ENCODE data around the gene GRIN1.

GRIN1 gene

DNA sequence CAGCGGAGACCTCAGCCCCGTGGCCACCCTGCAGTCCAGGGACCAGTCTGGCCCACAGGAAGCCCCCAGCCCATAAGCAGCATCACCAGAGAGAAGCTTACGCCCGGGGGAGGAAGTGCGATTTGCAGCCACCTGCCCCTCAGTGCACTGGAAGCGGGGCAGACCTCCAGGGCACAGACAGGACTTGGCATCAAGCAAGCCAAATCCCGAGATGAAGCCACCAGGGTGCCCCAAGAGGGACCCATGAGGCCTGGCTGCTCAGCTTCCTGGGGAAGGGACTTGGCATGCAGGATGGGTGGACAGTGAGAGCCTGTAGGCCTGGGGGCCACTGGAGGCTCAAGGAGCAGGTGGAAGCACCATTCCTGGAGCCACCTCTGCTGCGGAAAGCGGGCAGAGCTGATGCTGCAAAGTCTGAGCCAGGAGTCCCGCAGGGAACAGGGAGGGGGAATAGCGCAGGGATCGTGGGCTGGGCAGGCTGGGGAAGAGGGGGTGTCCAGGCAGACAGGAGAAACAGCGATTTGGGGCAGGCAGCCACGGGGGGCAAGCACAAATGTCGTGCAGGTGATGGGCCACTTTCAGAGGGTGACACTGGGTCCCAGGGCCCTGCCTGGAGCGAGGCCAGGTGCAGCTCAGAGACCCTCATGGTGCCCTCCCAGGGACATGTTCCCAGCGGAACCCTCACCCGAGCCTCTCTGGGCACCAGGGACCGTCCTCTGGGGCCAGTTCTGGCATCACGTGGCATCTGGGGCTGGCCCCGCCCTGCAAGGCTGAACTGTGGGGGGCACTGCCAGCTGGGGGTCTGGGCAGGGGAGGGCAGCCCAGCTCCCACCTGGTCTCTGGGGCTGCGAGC is 27.7 kb downstream of the GRIN1 start:
- DNase-seq, result no peak

GRCh38 chr9:137167277-137167746 is 28.4 kb downstream of the GRIN1 start:
- DNase-seq, result no peak

DNA sequence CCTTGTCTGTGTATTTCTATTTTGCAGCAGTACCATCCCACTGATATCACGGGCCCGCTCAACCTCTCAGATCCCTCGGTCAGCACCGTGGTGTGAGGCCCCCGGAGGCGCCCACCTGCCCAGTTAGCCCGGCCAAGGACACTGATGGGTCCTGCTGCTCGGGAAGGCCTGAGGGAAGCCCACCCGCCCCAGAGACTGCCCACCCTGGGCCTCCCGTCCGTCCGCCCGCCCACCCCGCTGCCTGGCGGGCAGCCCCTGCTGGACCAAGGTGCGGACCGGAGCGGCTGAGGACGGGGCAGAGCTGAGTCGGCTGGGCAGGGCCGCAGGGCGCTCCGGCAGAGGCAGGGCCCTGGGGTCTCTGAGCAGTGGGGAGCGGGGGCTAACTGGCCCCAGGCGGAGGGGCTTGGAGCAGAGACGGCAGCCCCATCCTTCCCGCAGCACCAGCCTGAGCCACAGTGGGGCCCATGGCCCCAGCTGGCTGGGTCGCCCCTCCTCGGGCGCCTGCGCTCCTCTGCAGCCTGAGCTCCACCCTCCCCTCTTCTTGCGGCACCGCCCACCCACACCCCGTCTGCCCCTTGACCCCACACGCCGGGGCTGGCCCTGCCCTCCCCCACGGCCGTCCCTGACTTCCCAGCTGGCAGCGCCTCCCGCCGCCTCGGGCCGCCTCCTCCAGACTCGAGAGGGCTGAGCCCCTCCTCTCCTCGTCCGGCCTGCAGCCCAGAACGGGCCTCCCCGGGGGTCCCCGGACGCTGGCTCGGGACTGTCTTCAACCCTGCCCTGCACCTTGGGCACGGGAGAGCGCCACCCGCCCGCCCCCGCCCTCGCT is 29.0 kb downstream of the GRIN1 start:
- peak; percentile 33 for DNase-seq

DNA sequence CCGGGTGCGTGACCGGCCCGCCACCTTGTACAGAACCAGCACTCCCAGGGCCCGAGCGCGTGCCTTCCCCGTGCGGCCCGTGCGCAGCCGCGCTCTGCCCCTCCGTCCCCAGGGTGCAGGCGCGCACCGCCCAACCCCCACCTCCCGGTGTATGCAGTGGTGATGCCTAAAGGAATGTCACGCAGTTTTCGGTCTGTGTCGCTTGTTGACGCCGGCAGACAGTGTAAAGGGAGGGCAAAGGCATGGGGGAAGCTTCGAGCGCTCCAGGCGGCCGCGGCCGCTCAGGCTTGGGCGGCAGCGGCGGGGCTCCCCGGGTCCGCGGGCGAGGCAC is 29.6 kb downstream of the GRIN1 start:
- DNase-seq, result peak; percentile 33

GRCh38 chr9:137168904-137169856 is 30.2 kb downstream of the GRIN1 start:
- DNase-seq, result peak; percentile 74

DNA sequence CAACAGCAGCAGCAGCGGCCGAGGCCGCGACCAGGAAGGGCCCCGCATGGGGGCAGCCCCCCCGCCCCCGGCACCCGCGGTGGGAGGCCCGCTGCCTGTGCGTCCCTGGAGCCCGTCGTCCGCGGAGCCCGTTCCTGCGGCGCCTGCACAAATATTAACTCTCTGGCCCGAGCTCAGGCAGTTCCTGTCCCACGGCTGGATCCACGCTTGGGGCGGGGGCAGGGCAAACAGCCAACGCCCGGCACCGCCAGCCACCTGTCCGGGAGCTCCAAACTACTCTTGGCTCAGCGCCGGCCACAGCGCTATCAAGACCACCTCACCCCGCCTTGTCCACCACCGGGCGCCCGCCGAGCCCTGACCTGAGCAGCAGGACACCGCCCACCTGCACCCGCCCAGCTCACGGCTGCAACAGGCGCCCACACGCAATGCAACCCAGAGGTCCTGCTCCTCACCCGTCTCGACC is 31.0 kb downstream of the GRIN1 start, which contains the start of gene LRRC26:
TSS of gene LRRC26 (minus strand) at position 156 of the 463 bp plus-strand sequence. CDS start at position 48, 108 bp downstream.
- DNase-seq, result no peak

DNA sequence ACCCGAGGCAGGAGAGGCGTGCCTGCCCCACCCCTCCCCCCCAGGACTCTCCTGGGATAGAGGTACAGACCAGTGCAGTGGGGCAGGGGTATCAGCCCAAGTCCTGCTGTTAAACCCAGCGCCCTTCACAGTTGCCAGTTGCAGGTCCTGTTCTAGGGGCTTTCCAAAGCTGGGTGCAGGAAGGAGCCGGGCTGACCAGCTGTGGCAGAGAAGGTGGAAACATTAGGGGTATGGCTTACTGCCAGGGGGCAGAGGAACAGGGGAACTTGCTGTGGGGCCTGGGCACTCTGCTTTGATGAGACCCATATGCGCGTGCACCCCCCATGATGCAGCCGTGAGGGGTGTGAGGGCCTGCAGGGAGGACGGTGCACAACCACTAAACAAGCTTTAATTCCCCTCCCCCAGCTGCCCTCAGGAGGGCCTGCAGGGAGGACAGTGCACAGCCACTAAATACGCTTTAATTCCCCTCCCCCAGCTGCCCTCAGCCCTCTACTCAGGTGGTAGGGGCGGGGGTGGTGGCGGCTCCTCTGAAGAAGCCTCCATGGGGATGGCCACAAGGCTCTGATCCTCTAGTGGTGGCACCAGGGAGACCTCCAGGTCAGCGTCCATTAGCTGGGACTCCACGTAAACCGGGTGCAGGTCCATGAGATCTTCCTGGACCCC is 31.7 kb downstream of the GRIN1 start:
- DNase-seq, result no peak

DNA sequence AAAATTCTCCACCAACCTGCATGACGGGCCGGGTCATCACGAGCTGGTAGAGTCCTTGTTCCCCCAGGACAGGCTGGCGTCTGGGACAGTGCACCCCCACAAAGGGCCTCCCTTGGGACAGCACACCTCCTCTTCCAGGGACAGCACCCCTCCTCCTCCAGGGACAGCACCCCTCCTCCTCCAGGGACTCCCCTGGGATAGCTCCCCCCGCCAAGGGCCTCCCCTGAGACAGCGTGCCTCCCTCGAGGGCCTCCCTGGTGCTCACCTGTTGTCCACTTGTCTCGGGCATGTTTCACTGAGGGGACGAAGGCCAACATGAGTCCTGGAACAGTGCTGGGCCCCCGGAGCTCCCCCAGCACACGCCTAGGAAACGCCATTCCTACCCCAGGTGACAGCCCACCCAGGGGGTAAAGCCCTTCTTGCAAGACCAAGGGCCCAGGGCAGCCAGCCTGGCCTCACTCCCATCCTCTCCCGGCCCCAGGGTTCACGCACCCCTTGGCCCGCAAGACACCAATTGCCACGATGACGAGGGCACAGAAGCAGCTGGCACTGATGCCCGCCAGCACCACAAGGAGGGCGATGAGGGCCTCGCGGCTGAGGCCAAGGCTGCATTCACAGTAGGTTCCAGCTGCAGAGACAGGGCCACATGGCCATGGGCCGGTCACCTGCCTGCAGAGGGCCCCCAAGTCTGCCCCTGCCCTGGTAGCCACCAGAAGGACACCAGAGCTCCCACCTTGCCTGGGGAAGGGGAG is 32.4 kb downstream of the GRIN1 start:
- no peak for DNase-seq

DNA sequence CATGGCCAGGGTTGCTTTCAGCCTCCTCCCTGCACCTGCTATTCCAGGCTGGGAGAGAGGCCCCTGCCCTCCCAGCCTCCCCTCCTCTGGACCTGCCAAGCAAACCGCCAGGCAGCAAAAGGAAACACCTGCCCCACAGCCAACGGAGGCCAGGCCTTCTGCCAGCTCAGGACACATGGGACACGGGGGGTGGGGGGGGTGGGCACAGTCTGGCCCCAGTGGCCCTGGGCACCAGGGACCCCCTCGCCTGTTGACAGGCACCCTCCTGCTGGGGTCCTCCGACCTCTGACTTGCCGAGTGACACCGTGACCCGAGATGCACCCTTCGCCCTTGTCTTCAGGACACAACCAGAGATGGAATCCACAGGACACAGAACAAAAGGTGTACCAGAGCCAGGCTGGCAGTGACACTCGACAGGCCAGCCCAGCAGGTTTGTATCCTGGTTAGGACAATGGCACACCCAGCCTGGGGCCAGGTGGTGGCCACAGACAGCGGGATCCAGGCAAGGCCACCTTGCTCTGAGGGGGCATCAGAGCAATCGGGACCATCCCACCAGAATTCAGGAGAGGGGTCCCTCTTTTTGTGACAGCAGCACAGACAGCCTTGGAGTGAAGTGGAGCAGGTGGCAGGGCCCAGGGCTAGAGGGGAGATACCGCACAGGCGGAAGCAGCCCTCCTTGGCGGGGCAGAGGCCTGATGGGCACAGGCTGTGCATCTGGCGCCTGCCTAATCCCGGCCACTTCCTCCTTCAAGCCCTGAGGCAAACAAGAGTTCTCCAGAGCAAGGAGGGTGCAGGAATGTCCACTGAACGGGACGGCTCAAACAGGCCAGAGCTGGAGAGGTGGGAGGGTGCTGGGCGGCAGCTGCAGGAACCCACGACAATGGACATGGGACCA is 34.2 kb downstream of the GRIN1 start:
- DNase-seq, result no peak

DNA sequence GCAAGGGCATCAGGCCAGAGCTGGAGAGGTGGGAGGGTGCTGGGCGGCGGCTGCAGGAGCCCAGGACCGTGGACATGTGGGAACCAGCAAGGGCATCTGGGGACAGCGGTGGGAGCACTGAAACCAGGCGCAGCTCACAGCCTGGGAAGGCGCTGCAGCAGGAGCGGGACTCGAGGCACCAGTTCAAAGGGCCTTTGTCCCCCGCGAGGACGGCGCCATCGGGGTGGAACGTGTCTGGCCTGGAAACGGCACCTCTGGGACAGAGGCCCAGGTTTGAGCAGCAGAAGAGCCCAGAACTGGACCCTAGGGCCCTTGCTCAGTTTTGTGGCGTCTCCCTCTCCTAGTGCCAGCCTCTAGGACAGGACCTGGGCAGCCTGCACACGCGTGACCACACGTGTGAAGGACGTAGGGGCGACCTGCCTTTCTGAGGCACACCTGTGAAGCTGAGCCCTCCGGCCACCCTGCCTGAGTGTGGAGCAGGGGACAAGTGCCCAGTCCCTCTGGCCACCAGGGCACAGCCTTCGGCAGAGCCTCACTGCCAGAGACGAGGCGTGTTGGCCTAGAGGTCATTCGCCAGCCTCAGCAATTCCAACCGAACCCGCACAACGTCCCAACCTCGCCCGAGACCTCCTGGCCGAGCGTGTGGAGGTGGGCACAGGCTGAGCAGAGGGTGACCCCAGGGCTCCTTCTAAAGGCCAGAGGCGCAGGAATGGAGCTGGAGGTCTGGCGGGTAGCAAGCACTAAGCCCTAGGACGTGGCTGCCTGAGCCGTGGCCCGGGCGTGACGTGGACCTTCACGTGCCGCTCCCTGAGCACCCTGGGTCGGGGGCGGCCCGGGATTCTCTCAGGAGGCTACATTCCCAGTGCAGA is 35.1 kb downstream of the GRIN1 start:
- no peak for DNase-seq

DNA sequence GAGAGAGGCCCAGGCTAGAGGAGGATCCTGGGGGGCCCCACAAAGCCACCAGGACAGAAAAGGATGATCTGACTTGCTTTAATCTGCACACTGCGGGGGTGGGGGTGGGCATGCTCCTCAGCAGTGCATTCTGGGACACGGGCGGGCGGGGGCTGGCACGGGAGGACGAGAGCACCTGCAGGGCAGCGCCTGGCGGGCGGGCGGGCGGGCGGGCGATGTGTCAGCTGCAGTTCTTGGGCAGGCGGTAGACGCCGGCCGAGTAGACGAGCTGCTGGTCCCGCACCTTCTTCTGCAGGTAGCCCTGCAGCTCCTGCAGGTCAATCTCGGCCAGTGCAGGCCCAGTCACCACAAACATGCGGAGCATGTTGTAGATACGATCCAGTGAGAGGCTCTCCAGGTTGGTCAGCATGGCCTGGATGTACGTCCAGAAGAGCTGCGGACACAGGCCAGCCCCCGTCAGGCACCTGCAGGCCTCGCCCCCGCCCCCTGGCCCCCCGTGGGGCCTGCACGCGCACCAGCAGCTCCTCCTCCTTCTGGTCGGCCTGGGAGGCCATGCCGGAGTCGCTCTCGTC is 35.9 kb downstream of the GRIN1 start:
- DNase-seq, result peak; percentile 29

DNA sequence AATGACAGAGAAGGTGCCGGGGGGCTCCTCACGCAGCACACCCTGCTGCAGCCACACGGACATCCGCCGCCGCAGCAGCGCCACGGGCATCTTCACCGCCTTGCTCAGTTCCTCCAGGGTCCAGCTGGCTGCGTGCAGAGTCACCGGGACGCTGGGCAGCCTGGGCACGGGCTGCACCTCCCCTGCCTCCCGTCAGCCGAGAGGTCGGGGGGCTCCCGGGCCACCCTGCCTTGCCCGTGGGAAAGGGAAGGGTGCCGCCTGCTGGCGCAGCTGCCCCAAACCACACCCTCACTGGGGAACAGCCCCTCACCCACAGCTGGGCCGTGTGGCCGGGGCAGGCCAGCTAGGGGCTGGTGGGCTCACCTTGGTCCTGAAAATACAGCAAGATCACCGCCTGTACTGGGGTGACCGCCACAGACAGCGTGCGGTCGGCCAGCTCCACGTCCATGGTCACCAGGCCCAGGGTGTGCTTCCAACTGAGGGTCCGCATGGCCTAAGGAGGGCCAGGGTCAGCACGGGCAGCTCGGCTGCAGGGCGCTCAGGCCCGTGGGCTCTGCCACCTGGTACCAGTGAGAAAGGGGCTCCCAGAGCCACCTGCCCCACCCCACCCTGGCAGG is 36.5 kb downstream of the GRIN1 start:
- DNase-seq, result no peak

DNA sequence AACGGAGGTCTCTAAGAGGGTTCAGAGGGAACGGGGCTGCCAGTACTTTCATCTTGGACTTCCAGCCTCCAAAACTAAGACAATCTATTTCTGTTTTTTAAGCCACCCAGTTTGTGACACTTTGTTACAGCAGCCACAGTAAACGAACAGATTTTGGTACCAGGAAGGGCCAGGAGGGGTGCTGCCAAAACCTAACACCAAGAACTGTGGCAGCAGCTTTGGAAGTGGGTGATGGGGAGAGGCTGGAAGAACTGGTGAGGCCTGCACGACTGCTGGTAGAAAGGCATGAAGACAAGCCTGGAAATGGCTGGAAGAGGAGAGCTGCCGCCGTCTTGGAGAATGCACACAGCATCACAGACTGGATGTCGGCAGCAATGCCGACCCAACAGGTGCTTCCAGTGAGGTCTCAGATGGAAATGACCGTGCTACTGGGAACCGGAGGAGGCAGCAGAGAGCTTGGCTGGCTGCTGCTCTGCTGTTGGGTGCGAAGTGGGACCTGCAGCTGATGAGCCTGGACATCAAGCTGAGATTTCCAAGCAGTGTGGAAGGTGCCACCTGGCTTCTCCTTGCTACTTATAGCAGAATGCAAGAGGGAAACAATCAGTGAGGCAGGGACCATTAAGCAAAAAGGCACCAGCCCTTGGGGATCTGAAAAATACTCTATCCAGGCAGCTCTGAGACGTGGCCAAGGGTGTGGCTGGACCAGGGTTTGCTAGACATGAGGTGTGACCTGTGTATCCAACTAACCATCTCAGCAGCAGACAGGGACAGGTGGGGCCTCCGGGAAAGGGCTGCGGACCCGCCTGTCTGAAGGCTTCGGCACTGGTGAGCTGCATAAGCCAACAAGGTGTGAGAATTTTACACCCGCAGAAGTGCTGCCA is 37.6 kb downstream of the GRIN1 start:
- DNase-seq, result peak; percentile 17

DNA sequence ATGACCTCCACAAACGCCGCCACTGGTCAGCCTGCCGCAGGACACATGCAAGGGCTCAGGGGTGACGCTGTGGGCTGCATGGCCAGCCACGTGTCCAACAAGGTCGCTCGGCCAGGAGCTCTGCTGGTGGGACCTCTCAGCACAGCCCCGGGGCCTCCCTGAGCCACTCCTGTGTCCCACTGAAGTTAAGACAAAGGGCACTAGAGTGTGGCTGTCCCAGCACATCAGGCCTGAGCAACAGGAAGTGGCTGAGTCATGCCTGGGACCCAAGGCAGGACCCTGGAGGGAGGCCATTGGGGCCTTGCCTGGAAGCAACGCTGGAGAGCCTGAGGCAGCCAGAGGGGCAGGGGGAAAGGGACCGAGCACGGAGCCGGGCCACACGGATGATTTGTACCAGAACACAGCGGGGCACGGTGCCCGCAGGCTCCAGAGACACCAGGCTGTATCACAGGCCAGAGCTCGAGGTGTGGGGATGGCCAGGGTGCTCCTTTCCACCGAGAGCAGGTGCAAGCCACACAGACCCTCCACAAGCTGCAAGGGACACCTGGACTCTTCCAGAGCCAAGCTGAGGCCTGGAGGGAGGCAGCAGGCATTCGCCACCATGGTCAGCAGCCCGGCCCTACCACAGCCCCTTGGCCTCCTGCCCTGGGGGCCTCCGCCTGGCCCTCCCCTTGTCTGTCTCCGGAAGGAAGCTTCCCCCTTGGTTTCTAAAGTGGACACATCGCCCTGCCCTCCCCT is 39.4 kb downstream of the GRIN1 start:
- no peak for DNase-seq

DNA sequence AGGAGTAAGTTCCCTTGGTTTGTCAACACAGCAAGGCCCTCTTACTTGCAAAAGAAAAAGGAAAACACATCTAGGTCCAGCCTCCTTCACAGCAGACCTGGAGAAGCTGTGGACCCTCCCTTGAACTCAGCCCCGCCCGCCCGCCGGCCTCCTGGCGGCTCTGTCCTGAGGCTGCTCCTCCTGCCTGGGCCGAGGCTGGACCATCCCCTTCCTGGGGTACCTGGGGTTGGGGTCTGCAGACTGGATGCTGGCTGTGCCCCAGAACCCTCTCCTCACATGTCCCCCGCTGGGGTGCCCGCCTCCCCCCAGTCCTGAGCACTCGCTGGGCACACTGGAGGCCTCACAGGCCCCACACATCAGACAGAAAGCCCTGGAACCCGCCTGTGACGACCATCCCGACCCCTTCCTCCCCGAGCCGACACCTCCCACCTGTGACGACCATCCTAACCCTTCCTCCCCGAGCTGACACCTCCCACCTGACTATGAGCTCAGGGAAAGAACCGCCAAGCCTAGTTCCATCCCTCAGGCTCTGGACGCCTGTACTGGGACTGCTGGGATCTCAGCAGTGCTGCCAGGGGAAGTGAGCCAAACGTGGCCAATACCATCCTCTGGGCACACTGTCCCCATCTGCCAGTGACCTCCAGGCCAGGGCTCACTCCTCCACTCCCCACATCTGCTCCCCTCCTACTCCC is 40.1 kb downstream of the GRIN1 start:
- no peak for DNase-seq

DNA sequence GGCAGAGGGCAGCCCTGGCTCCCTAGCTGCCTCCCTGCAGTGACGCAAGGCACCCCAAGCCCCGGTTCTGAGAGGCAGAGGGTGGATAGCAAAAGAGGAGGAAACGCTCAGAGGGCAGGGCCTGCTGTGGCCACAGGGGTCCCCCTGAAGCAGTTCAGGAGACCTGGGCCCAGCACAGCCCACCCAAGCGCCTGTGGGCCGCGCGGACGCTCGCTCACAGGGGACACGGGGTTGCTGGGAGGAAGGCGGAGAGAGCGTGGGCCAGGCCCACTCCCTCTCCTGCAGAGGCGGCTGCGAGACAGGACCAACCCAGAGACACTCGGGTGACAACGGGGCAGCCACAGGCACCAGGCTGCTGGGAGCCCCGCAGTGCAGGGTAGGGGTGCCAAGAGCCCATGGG is 40.8 kb downstream of the GRIN1 start:
- no peak for DNase-seq

Measured in NCI-H2171 (cell line).